ENCODE results near the gene PIK3CB.
"Not testable (repeated sequence)": the region's sequence is repeated elsewhere in the genome, so short reads cannot be mapped to it uniquely, and the experiment has no call there.

Gene PIK3CB

DNA sequence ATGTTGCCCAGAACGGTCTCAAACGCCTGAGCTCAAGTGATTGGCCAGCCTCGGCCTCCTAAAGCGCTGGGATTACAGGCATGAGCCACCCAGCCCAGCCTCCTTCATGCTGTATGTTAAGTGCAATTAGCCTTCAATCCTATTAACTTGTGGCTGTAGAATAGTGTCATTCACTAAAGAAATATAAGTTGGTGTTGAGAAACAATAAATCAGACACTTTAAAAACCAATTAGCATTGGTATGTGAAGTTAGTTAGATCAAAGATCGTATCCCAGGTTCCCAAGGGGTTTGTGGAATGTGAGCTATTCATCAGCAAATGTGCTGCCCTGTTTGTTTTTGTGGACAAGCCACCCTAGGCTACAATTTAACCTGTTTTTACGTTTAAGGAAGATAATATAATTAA is 11.0 kb upstream of the PIK3CB start:
- Histone ChIP-seq H3K27me3 (ENCODE audit: control insufficient read depth in 1 of 2, insufficient read depth in 2 of 2, low read length in 2 of 2) (no peaks in the 10 kb centered on the region), H3K4me1 (ENCODE audit: insufficient read depth, low read length) (no peaks in the 10 kb centered on the region), H3K9ac (ENCODE audit: low read length) (no peak overlapping the region), H3K27ac (ENCODE audit: low read depth, low read length) (no peak overlapping the region), H3K4me3 (ENCODE audit: low read depth in 1 of 2, low read length in 2 of 2) (no peak overlapping the region), H3K36me3 (ENCODE audit: insufficient read depth, low read length) (no peaks in the 10 kb centered on the region), H3K9me3 (ENCODE audit: low read length) (no peaks in the 10 kb centered on the region)

DNA sequence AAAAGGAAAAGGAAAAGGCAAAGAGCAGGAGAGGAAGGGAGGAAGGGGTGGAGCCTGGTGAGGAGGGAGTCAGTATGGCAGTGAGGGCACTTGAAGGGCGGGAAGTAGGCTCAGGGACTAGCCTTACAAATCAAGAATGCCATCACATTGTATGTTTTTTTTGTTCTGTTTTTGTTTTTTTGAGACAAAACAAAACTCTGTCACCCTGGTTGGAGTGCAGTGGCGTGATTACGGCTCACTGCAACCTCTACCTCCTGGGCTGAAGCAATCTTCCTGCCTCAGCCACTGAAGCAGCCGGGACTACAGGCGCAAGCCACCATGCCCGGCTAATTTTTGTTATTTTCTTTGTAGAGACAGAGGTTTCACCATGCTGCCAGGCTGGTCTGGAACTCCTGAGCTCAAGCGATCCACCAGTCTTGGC is 10.5 kb upstream of the PIK3CB start:
- H3K27me3 ChIP-seq (ENCODE audit: control insufficient read depth in 1 of 2, insufficient read depth in 2 of 2, low read length in 2 of 2) = no peaks in the 10 kb centered on the region
- no peak overlapping the region for H3K9ac ChIP-seq (ENCODE audit: low read length)
- H3K27ac ChIP-seq (ENCODE audit: low read depth, low read length) = no peak overlapping the region
- H3K4me3 ChIP-seq (ENCODE audit: low read depth in 1 of 2, low read length in 2 of 2) = no peak overlapping the region
- H3K4me1 ChIP-seq (ENCODE audit: insufficient read depth, low read length) = no peaks in the 10 kb centered on the region
- H3K9me3 ChIP-seq (ENCODE audit: low read length) = no peaks in the 10 kb centered on the region
- H3K36me3 ChIP-seq (ENCODE audit: insufficient read depth, low read length) = no peaks in the 10 kb centered on the region

DNA sequence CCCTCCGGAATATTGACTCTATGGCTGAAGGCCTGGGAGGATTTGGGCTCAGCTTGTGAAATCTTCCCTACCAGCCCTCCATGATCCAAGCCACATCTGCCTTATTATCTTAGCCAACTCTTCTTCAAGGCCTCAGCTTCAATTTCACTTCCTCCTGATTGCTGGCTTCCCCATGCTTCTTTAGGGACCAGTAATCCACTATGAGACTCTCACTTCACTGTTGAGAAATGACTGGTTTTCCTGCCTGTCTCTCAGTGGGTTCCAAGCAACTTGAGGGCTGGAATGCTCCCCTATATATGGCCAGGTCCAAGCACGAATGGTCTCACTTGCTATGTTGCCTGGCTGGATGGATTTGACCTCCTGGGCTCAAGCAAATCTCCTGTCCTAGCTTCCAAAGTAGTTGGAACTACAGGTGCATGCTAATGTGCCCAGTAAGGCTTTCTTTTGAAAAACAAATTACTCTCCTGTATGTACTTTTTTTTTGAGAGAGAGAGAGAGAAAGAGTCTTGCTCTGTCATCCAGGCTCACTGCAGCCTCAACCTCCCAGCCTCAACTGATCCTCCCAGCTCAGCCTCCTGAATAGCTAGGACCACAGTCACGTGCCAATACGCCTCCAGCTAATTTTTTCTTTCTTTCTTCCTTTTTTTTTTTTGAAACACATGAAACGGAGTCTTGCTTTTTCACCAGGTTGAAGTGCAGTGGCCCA is 7.9 kb upstream of the PIK3CB start:
- H3K4me1 ChIP-seq (ENCODE audit: insufficient read depth, low read length) = no peaks in the 10 kb centered on the region
- no peak overlapping the region for H3K4me3 ChIP-seq (ENCODE audit: low read depth in 1 of 2, low read length in 2 of 2)
- H3K9me3 ChIP-seq (ENCODE audit: low read length) = no peaks in the 10 kb centered on the region
- no peak overlapping the region for H3K27ac ChIP-seq (ENCODE audit: low read depth, low read length)
- no peaks in the 10 kb centered on the region for H3K36me3 ChIP-seq (ENCODE audit: insufficient read depth, low read length)
- no peaks in the 10 kb centered on the region for H3K27me3 ChIP-seq (ENCODE audit: control insufficient read depth in 1 of 2, insufficient read depth in 2 of 2, low read length in 2 of 2)
- no peak overlapping the region for H3K9ac ChIP-seq (ENCODE audit: low read length)

DNA sequence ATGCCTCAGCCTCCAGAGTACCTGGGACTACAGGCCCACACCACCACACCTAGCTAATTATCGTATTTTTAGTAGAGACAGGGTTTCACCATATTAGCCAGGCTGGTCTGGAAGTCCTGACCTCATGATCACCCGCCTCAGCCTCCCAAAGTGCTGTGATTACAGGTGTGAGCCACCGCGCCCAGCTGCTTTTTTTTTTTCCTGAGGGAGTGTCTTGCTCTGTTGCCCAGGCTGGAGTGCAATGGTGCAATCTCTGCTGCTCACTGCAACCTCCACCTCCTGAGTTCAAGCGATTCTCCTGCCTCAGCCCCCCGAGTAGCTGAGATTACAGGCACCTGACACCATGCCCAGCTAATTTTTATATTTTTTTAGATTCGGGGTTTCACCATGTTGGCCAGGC is 3.7 kb upstream of the PIK3CB start:
- H3K36me3 ChIP-seq (ENCODE audit: insufficient read depth, low read length); H3K27me3 ChIP-seq (ENCODE audit: control insufficient read depth in 1 of 2, insufficient read depth in 2 of 2, low read length in 2 of 2); H3K4me1 ChIP-seq (ENCODE audit: insufficient read depth, low read length): not testable (repeated sequence)

DNA sequence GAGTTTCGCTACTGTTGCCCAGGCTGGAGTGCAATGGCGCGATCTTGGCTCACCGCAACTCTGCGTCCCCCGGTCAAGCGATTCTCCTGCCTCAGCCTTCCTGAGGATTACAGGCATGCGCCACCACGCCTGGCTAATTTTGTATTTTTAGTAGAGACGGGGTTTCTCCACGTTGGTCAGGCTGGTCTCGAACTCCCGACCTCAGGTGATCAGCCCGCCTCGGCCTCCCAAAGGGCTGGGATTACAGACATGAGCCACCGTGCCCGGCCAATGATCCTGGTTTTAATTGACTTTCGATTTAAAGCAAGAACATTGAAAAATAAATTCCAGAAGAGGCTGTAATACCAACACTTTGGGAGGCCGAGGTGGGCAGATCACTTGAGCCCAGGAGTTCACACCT is 1.1 kb upstream of the PIK3CB start:
- not testable (repeated sequence) for H3K9ac ChIP-seq (ENCODE audit: low read length); H3K9me3 ChIP-seq (ENCODE audit: low read length); H3K36me3 ChIP-seq (ENCODE audit: insufficient read depth, low read length); H3K27me3 ChIP-seq (ENCODE audit: control insufficient read depth in 1 of 2, insufficient read depth in 2 of 2, low read length in 2 of 2); H3K27ac ChIP-seq (ENCODE audit: low read depth, low read length); H3K4me1 ChIP-seq (ENCODE audit: insufficient read depth, low read length); H3K4me3 ChIP-seq (ENCODE audit: low read depth in 1 of 2, low read length in 2 of 2)

More for the DNA sequence above, 3.7 kb upstream of the PIK3CB start:
- H3K27ac ChIP-seq (ENCODE audit: low read depth, low read length); H3K9me3 ChIP-seq (ENCODE audit: low read length); H3K4me3 ChIP-seq (ENCODE audit: low read depth in 1 of 2, low read length in 2 of 2); H3K9ac ChIP-seq (ENCODE audit: low read length): not testable (repeated sequence)

DNA sequence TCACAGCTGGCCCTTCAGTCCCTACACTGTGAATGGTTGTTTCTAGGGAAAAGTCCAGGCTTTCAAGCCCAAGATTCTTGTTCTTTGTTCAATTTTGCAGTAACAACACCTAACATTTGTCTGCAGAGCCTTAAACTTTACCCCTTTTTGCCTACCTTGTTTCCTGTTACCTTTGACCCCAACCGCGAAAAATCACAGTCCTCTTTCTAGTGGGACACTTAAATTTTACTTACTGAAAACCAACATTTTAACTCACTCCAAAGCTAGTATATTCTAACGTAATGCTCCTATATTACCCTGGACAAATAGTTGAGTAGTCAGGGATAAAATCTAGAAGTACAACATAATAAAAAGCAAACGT is 649 bp upstream of the PIK3CB start:
- H3K4me1 ChIP-seq (ENCODE audit: insufficient read depth, low read length) = no peaks in the 10 kb centered on the region
- no peaks in the 10 kb centered on the region for H3K9me3 ChIP-seq (ENCODE audit: low read length)
- peak overlapping the region; percentile 81 for H3K9ac ChIP-seq (ENCODE audit: low read length)
- H3K4me3 ChIP-seq (ENCODE audit: low read depth in 1 of 2, low read length in 2 of 2) = peak overlapping the region; percentile 73 to 94
- H3K27ac ChIP-seq (ENCODE audit: low read depth, low read length) = peak overlapping the region; percentile 88
- no peaks in the 10 kb centered on the region for H3K27me3 ChIP-seq (ENCODE audit: control insufficient read depth in 1 of 2, insufficient read depth in 2 of 2, low read length in 2 of 2)
- H3K36me3 ChIP-seq (ENCODE audit: insufficient read depth, low read length) = no peaks in the 10 kb centered on the region

DNA sequence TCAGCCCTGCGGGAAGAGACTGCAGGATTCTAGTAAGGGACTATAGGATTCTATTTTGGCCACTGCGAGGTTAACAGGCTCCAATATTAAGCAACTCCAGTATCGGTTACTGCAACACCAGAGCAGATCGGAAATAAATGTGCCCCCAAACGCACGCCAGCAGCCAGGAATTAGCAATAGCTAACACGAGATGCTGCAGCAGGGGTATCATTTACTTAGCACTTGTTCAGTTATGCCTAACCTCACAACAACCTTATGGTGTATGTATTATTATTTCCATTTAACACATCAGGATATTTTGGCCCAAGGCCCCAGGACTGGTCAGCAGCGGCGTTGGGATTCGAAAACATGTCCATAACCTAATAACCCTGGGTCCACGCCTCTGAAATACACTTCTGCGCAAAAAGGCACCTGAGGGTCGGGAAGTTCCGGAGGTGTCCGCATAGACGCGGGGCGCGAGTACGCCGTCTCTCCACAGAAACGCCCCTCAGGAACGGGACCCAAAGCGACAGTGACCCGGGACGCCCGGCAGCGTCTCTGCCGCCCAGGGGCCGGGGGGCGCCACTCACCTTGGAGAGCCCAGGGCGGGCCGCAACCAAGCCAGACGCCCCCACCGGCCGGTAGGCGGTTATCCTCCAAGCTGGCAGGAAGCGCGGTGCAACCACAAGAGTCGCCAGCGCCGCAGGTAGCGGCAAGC is 681 bp downstream of the PIK3CB start:
- H3K9ac ChIP-seq (ENCODE audit: low read length) = peak overlapping the region; percentile 35
- no peaks in the 10 kb centered on the region for H3K27me3 ChIP-seq (ENCODE audit: control insufficient read depth in 1 of 2, insufficient read depth in 2 of 2, low read length in 2 of 2)
- peak overlapping the region; percentile 77 to 94 for H3K4me3 ChIP-seq (ENCODE audit: low read depth in 1 of 2, low read length in 2 of 2)
- H3K36me3 ChIP-seq (ENCODE audit: insufficient read depth, low read length) = no peaks in the 10 kb centered on the region
- H3K9me3 ChIP-seq (ENCODE audit: low read length) = no peaks in the 10 kb centered on the region
- peak overlapping the region; percentile 57 for H3K27ac ChIP-seq (ENCODE audit: low read depth, low read length)
- no peaks in the 10 kb centered on the region for H3K4me1 ChIP-seq (ENCODE audit: insufficient read depth, low read length)

DNA sequence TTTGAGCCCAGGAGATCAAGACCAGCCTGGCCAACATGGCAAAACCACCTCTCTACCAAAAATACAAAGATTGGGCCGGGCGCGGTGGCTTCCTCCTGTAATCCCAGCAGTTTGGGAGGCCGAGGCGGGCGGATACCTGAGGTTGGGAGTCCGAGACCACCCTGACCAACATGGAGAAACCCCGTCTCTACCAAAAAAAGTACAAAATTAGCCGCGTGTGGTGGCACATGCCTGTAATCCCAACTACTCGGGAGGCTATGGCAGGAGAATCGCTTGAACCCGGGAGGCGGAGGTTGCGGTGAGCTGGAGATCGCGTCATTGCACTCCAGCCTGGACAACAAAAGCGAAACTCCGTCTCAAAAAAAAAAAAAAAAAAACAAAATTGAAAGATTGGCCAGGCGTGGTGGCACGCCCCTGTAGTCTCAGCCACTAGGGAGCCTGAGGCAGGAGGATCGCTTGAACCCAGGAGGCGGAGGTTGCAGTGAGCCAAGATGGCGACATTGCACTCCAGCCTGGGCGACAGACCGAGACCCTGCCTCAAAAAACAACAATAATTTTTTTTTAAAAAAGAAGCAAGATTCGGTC is 2.2 kb downstream of the PIK3CB start:
- H3K9ac ChIP-seq (ENCODE audit: low read length); H3K36me3 ChIP-seq (ENCODE audit: insufficient read depth, low read length); H3K27me3 ChIP-seq (ENCODE audit: control insufficient read depth in 1 of 2, insufficient read depth in 2 of 2, low read length in 2 of 2); H3K27ac ChIP-seq (ENCODE audit: low read depth, low read length); H3K4me3 ChIP-seq (ENCODE audit: low read depth in 1 of 2, low read length in 2 of 2); H3K4me1 ChIP-seq (ENCODE audit: insufficient read depth, low read length); H3K9me3 ChIP-seq (ENCODE audit: low read length): not testable (repeated sequence)

DNA sequence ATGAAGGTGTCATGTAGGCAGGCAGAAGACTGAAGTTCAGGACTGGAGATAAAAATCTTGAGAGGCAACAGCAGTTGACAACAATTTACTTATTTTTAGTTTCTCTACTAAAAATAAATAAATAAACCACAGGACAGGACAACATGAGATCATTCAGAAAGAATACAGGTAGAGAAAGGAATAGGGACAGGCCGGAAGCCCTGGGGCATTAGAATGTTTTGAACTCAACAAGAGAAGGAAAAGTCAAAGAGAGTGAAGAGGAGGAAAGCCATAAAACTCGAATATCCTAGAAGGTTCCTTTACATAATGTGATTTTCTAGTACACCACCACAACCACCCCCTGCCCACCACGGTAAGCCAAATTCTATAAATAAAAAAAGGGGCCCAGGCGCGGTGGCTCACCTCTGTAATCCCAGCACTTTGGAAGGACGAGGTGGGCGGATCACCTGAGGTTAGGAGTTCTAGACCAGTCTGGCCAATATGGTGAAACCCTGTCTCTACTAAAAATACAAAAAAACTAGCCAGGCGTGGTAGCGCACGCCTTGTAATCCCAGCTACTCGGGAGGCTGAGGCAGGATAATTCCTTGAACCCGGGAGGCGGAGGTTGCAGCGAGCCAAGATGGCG is 4.7 kb downstream of the PIK3CB start:
- no peaks in the 10 kb centered on the region for H3K9me3 ChIP-seq (ENCODE audit: low read length)
- no peak overlapping the region for H3K4me3 ChIP-seq (ENCODE audit: low read depth in 1 of 2, low read length in 2 of 2)
- H3K9ac ChIP-seq (ENCODE audit: low read length) = no peak overlapping the region
- H3K4me1 ChIP-seq (ENCODE audit: insufficient read depth, low read length) = no peaks in the 10 kb centered on the region
- no peaks in the 10 kb centered on the region for H3K27me3 ChIP-seq (ENCODE audit: control insufficient read depth in 1 of 2, insufficient read depth in 2 of 2, low read length in 2 of 2)
- no peak overlapping the region for H3K27ac ChIP-seq (ENCODE audit: low read depth, low read length)
- H3K36me3 ChIP-seq (ENCODE audit: insufficient read depth, low read length) = no peaks in the 10 kb centered on the region

DNA sequence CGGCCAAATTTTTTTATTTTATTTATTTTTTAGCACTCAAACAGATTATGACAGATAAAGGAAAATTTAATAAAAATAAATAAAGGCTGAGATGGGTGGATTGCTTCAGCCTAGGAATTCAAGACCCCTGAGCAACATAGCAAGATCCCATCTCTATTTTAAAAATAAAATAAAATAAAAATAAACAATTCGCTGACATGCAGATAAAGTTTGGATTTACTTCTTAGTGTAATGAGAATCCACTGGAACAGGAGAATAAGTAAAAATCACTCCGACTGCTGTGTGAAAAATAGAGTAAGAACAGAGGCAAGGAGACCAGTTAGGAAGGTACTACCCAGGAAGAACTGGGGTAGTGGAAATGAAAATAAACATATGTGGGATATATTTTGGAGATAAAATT is 5.6 kb downstream of the PIK3CB start:
- Histone ChIP-seq H3K27me3 (ENCODE audit: control insufficient read depth in 1 of 2, insufficient read depth in 2 of 2, low read length in 2 of 2) (no peaks in the 10 kb centered on the region), H3K27ac (ENCODE audit: low read depth, low read length) (no peak overlapping the region), H3K9me3 (ENCODE audit: low read length) (no peaks in the 10 kb centered on the region), H3K36me3 (ENCODE audit: insufficient read depth, low read length) (no peaks in the 10 kb centered on the region), H3K9ac (ENCODE audit: low read length) (no peak overlapping the region), H3K4me3 (ENCODE audit: low read depth in 1 of 2, low read length in 2 of 2) (no peak overlapping the region), H3K4me1 (ENCODE audit: insufficient read depth, low read length) (no peaks in the 10 kb centered on the region)

DNA sequence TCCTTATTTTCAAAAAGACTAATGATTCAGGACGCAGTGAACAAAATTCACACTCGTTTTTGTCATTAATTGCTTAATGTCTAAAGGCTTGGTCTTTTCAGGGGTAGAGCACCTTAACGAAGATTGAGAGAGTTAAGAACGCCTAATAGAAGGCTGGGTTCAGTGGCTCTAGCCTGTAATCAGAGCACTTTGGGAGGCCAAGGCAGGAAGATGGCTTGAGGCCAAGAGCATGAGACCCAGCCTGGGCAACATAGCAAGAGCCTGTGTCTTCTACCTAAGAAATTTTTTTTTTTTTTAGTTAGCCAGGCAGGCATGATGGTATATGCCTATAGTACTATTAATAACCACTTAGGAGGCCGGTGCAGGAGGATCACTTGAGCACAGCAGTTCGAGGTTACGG is 7.5 kb downstream of the PIK3CB start:
- H3K36me3 ChIP-seq (ENCODE audit: insufficient read depth, low read length) = no peaks in the 10 kb centered on the region
- no peaks in the 10 kb centered on the region for H3K4me1 ChIP-seq (ENCODE audit: insufficient read depth, low read length)
- H3K9me3 ChIP-seq (ENCODE audit: low read length) = no peaks in the 10 kb centered on the region
- H3K9ac ChIP-seq (ENCODE audit: low read length) = no peak overlapping the region
- H3K27ac ChIP-seq (ENCODE audit: low read depth, low read length) = no peak overlapping the region
- no peaks in the 10 kb centered on the region for H3K27me3 ChIP-seq (ENCODE audit: control insufficient read depth in 1 of 2, insufficient read depth in 2 of 2, low read length in 2 of 2)
- no peak overlapping the region for H3K4me3 ChIP-seq (ENCODE audit: low read depth in 1 of 2, low read length in 2 of 2)

All from muscle layer of colon (tissue), 2 donors.